GM12878 (cell line): Measurements from ENCODE around the gene SNCB. TPM values are rescaled to one million over a fixed set of nuclear protein-coding genes. Genes with fewer than 3 reads are reported as not detected.

Experiments used
- ATAC-seq: fragments of 200-7000 bp; cut with Tn5 transposase; 3 replicates; pipeline ENCODE4 v1.9.1; 2020; ENCODE audit warnings: mild to moderate bottlenecking, moderate library complexity
- BruUV-seq: library from RNA; stranded (reverse); fragments of 400-500 nt; replicated peaks from 2 replicates; lab custom pipeline; 2021; lab: Mats Ljungman, UMichigan
- CTCF ChIA-PET: fragments of 300-600 bp; sonication (Branson Sonifier 250); formaldehyde crosslinking; extraction: SDS; loops from one replicate; lab custom pipeline; 2021; ENCODE audit warnings: inconsistent platforms; lab: Yijun Ruan, JAX
- POLR2A ChIA-PET: fragments of 350-600 bp; formaldehyde crosslinking; extraction: SDS; loops from one replicate; lab custom pipeline; 2021; ENCODE audit warnings: inconsistent platforms; lab: Charles Lee
- RAD21 ChIA-PET: fragments of 300-600 bp; sonication (Branson Sonifier 250); formaldehyde crosslinking; loops from one replicate; lab custom pipeline; 2023; ENCODE audit warnings: antibody characterized with exemption; ENCODE audit not compliant: unreplicated experiment; lab: Charles Lee
- SMC1A ChIA-PET: fragments of 300-600 bp; sonication (Branson Sonifier 250); formaldehyde crosslinking; loops from one replicate; lab custom pipeline; 2023; ENCODE audit not compliant: unreplicated experiment, uncharacterized antibody; lab: Charles Lee
- DNase-seq: peaks from one replicate; pipeline ENCODE4 v3.0.0-alpha.2; 2011; ENCODE audit warnings: low read depth, low spot score
- FAIRE-seq: peaks from 3 replicates; lab custom pipeline; 2011; peaks lifted over from hg19 to GRCh38; lab: Jason Lieb, UNC
- H2AFZ ChIP-seq: 2 replicates; pipeline ENCODE4 v1.6.0; 2011; ENCODE audit warnings: low read depth, low read length, control low read depth; ENCODE audit not compliant: control insufficient read depth
- H3K27ac ChIP-seq: 2 replicates; pipeline ENCODE4 v1.5.1; 2011; ENCODE audit warnings: control low read depth; ENCODE audit not compliant: control insufficient read depth, insufficient read depth
- H3K27me3 ChIP-seq, 2 experiments: replicated peaks in 1 of 2; 2 replicates each; pipeline versions ENCODE4 v1.6.0 to v1.6.1; 2011; ENCODE audit warnings: low read length in 1 of 2; ENCODE audit not compliant: control insufficient read depth in 2 of 2, insufficient read depth in 2 of 2
- H3K36me3 ChIP-seq, 2 experiments: 2 replicates each; pipeline ENCODE4 v1.5.1; 2011; ENCODE audit warnings: low read length in 1 of 2; ENCODE audit not compliant: control insufficient read depth in 2 of 2, insufficient read depth in 2 of 2
- H3K4me1 ChIP-seq: 2 replicates; pipeline ENCODE4 v1.6.1; 2011; ENCODE audit warnings: mild to moderate bottlenecking, low read length, moderate library complexity, mixed read lengths; ENCODE audit not compliant: control insufficient read depth, insufficient read depth
- H3K4me2 ChIP-seq: 2 replicates; pipeline ENCODE4 v1.6.0; 2011; ENCODE audit warnings: control low read depth; ENCODE audit not compliant: control insufficient read depth, insufficient read depth
- H3K4me3 ChIP-seq: fragments of 200-600 bp; sonication (generic); 2 replicates; pipeline ENCODE4 v1.5.1; 2016
- H3K79me2 ChIP-seq: 2 replicates; pipeline ENCODE4 v1.6.0; 2011; ENCODE audit warnings: low read length; ENCODE audit not compliant: control insufficient read depth, insufficient read depth
- H3K9ac ChIP-seq: 2 replicates; pipeline ENCODE4 v1.8.0; 2011; ENCODE audit warnings: low read length, control low read depth, mixed read lengths; ENCODE audit not compliant: control insufficient read depth, insufficient read depth
- H3K9me3 ChIP-seq: replicated peaks from 3 replicates; pipeline ENCODE4 v1.5.1; 2011; ENCODE audit warnings: mild to moderate bottlenecking, low read length; ENCODE audit not compliant: control insufficient read depth, insufficient read depth
- H4K20me1 ChIP-seq: 2 replicates; pipeline ENCODE4 v1.6.0; 2011; ENCODE audit not compliant: control insufficient read depth, insufficient read depth
- BMI1 ChIP-seq: fragments of 450-650 bp; IDR thresholded peaks from 2 replicates; pipeline ENCODE4 v1.6.1; 2016; ENCODE audit warnings: mild to moderate bottlenecking, moderate library complexity, borderline replicate concordance
- CHD4 ChIP-seq: fragments of 200-600 bp; sonication (generic); IDR thresholded peaks from 2 replicates; pipeline ENCODE4 v1.6.1; 2016; ENCODE audit warnings: mild to moderate bottlenecking
- E2F8 ChIP-seq: fragments of 450-650 bp; IDR thresholded peaks from 2 replicates; pipeline ENCODE4 v1.6.1; 2018; ENCODE audit warnings: mild to moderate bottlenecking, low read depth, moderate library complexity; ENCODE audit not compliant: partially characterized antibody
- GABPA ChIP-seq: IDR thresholded peaks from 2 replicates; pipeline ENCODE4 v1.6.1; 2014; ENCODE audit warnings: antibody characterized with exemption, low read depth, mild to moderate bottlenecking, inconsistent platforms
- NR2C2 ChIP-seq: IDR thresholded peaks from 2 replicates; pipeline ENCODE4 v1.6.1; 2011; ENCODE audit warnings: borderline replicate concordance, low read depth; ENCODE audit not compliant: control insufficient read depth, insufficient read length
- TBL1XR1 ChIP-seq: IDR thresholded peaks from 2 replicates; pipeline ENCODE4 v1.6.1; 2012; ENCODE audit warnings: low read depth, low read length, improper control_type of control experiment
- WGBS: methylation state at CpG from one replicate; pipeline ENCODE4 v1.1.6; 2016; ENCODE audit warnings: low lambda C conversion rate; ENCODE audit not compliant: insufficient replicate concordance, insufficient coverage; ENCODE audit errors: missing lambda C conversion rate; 5-methylcytosine and 5-hydroxymethylcytosine counted together
- in situ Hi-C: fragments of 300-500 bp; cut with MboI; formaldehyde crosslinking; loops from 9 replicates; pipeline ENCODE4 v1.14.3; 2018; ENCODE audit warnings: mixed read lengths
- intact Hi-C: fragments of 100-400 bp; cut with micrococcal nuclease; formaldehyde crosslinking; loops from one replicate; pipeline ENCODE4 v1.14.2; 2022; ENCODE audit not compliant: unreplicated experiment
- polyA plus RNA-seq, 11 experiments: library from polyadenylated mRNA; depleted of rRNA in 4 of 11; unstranded in 6 of 11; stranded (reverse) in 5 of 11; fragments of >200 nt; fragmentation: Nextera tagmentation in 4 of 11; fragmentation: Illumina TruSeq in 1 of 11; extraction: Ambion mirVana in 4 of 11; extraction: Trizol in 1 of 11; gene quantifications; 1 replicate in 1 of 11; 2 replicates in 10 of 11; pipeline versions ENCODE4 v1.2.1 to v1.2.3, GENCODE V29; 2011 to 2016; ENCODE audit warnings: inconsistent platforms in 2 of 11, missing spikeins in 2 of 11, low read depth in 1 of 11
- total RNA-seq, 4 experiments: library from RNA; depleted of rRNA in 3 of 4; stranded (reverse); fragments of >200 nt in 3 of 4; fragmentation: Illumina TruSeq in 1 of 4; extraction: Trizol in 1 of 4; gene quantifications; 2 replicates each; pipeline versions ENCODE4 v1.2.1 to v1.2.3, GENCODE V29; 2013 to 2021
- TF ChIP-seq, protein P1 (sequence below): fragments of 450-650 bp; IDR thresholded peaks from 2 replicates; pipeline ENCODE4 v1.6.1; 2016; ENCODE audit warnings: mild to moderate bottlenecking
- TF ChIP-seq, protein P2 (sequence below): fragments of 450-650 bp; IDR thresholded peaks from 2 replicates; pipeline ENCODE4 v1.6.1; 2014; ENCODE audit warnings: mild to moderate bottlenecking
- TF ChIP-seq, protein P3 (sequence below): fragments of 450-650 bp; formaldehyde crosslinking; IDR thresholded peaks from 2 replicates; pipeline ENCODE4 v1.4.0; 2022; ENCODE audit warnings: mild to moderate bottlenecking, moderate library complexity

SNCB gene
- total and polyA plus RNA-seq, 10 of the 15 experiments (the other 5 are each of a cell fraction or from before 2014, with no cell fraction given): 0.75 TPM; not detected in 9

DNA sequence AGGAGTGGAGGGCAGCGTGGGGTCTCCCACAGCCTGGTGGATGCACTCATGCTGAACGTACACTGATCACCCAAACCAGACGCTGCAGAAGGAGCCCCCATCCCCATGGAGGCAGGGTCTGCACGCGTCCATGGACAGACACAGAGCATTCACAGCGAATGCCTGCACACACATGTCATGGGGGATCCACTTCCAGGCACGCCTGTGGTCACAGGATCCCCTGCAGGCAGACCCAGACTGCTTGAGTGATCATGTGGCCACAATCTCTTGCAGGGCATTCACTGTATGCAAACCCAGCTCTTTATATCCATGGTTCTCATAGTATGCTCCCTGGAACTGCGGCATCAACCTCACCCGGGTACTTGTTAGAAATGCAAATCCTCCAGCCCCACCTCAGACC lies 5.4 kb downstream of the SNCB start:
- Histone ChIP-seq H3K4me2 (no peak overlapping the region), H3K27me3 (peaks cover 7 to 9% of the 10 kb centered on the region in 2 experiments), H3K9me3 (no peaks in the 10 kb centered on the region), H3K4me1 (no peaks in the 10 kb centered on the region; the same call in 1 of the 2 replicates), H4K20me1 (0 out of 2 replicates have a peak, but pooled peaks cover 3% of the 10 kb centered on the region), H3K36me3 (no peaks in the 10 kb centered on the region), H3K9ac (no peak overlapping the region), H3K27ac (no peak overlapping the region), H2AFZ (no peak overlapping the region), H3K4me3 (no peak overlapping the region), H3K79me2 (no peaks in the 10 kb centered on the region)
- SMC1A ChIA-PET: no interaction called here
- TF ChIP-seq TBL1XR1: no peak
- no peak for TF ChIP-seq E2F8
- TF ChIP-seq, protein P1, sequence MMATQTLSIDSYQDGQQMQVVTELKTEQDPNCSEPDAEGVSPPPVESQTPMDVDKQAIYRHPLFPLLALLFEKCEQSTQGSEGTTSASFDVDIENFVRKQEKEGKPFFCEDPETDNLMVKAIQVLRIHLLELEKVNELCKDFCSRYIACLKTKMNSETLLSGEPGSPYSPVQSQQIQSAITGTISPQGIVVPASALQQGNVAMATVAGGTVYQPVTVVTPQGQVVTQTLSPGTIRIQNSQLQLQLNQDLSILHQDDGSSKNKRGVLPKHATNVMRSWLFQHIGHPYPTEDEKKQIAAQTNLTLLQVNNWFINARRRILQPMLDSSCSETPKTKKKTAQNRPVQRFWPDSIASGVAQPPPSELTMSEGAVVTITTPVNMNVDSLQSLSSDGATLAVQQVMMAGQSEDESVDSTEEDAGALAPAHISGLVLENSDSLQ: no peak
- TF ChIP-seq NR2C2: no peak
- no peak for TF ChIP-seq GABPA
- no peak for TF ChIP-seq CHD4
- TF ChIP-seq, protein P2, sequence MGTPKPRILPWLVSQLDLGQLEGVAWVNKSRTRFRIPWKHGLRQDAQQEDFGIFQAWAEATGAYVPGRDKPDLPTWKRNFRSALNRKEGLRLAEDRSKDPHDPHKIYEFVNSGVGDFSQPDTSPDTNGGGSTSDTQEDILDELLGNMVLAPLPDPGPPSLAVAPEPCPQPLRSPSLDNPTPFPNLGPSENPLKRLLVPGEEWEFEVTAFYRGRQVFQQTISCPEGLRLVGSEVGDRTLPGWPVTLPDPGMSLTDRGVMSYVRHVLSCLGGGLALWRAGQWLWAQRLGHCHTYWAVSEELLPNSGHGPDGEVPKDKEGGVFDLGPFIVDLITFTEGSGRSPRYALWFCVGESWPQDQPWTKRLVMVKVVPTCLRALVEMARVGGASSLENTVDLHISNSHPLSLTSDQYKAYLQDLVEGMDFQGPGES: no peak
- no peak for TF ChIP-seq BMI1
- TF ChIP-seq, protein P3, sequence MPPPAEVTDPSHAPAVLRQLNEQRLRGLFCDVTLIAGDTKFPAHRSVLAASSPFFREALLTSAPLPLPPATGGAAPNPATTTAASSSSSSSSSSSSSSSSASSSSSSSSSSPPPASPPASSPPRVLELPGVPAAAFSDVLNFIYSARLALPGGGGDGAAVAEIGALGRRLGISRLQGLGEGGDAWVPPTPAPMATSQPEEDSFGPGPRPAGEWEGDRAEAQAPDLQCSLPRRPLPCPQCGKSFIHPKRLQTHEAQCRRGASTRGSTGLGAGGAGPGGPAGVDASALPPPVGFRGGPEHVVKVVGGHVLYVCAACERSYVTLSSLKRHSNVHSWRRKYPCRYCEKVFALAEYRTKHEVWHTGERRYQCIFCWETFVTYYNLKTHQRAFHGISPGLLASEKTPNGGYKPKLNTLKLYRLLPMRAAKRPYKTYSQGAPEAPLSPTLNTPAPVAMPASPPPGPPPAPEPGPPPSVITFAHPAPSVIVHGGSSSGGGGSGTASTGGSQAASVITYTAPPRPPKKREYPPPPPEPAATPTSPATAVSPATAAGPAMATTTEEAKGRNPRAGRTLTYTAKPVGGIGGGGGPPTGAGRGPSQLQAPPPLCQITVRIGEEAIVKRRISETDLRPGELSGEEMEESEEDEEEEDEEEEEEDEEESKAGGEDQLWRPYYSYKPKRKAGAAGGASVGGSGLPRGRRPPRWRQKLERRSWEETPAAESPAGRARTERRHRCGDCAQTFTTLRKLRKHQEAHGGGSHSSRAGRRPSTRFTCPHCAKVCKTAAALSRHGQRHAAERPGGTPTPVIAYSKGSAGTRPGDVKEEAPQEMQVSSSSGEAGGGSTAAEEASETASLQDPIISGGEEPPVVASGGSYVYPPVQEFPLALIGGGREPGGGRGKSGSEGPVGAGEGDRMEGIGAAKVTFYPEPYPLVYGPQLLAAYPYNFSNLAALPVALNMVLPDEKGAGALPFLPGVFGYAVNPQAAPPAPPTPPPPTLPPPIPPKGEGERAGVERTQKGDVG: no peak
- in situ Hi-C loops: no loop called here
- POLR2A ChIA-PET: no interaction called here
- RAD21 ChIA-PET: no interaction called here
- CTCF ChIA-PET: no interaction called here
- WGBS: 16% methylated on average over 9 of the region's 9 CpGs
- BruUV-seq: no TSS peak
- DNase-seq (no peak), ATAC-seq (no peak), FAIRE-seq (no peak)
- intact Hi-C loops: no loop called here
